Measurements from ENCODE around the gene SLC26A1.
"Not testable (repeated sequence)": the region's sequence is repeated elsewhere in the genome, so short reads cannot be mapped to it uniquely, and the experiment has no call there.

Gene SLC26A1

DNA sequence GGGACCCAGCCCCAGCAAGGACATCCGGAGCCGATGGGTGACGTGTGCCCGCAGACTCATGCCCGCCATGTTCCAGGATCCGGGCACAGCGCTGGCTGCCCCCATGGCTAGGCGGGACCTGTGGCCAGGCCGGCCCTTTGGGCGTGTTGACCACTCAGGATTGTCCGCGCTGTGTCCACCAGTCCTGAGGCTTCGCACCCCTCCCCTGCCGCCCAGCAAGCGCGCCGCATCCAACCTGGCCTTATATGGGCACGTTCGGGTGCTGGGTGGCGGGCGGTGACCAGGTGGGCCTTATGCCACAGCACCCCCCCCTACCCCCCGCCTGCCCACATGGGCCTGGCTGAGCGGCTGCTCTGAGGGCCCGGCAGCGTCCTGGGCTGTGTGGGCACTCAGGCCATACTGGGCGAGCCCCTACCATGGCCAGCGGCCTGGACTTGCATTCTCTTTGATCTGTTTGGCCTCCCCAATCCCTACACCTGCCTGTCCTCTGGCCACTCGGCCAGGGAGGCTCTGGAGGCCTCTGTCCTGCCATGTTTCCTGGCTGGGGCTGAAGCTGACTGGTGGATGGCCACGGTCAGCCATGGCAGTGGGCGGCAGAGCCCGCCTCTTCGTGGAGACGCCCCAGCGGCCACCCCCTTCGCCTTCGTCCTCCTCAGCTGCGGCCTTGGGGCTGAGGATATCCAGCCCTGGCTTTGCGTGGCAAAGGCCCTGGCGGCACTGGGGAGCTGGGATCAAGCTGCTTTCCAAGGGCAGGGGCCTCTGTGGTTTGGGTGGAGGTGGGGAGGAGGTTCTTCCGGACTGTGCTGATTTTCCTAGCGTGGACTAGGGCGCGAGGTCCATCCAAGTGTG is 20.2 kb upstream of the SLC26A1 start:
- no peak for DNase-seq (ENCODE audit: low spot score)

DNA sequence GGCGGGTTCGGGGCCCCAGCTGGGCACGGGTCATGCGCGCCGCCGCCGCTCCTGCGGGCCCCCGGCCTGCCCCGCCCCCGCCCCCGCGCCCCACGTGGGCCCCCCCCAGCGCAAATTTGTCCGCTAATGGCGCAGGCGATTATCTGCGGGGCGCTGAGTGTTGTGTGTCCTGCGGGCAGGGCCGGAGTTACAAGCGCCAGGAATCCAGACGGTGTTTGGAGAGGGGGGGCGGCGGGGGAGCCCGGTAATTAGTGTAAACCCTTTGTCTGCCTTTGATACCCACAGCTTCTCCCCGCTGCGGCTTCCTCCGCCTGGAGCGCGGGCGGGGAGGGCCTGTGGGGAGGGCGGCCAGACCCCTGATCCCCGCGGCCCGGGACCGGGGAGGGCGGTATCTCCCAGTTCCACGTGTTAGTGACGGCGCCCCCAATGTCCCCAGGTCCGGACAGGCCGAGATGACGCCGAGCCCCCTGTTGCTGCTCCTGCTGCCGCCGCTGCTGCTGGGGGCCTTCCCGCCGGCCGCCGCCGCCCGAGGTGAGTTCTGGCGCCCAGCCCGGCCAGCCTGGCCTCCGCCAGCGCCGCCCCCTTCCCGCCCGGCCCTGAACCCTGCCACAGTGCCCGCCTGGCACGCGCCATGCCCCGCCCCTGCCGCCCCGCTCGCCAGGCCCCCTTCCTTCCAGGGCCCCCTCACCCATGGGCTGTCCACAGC is 19.0 kb upstream of the SLC26A1 start:
- peak; percentile 77 for DNase-seq (ENCODE audit: low spot score)

- DNase-seq (ENCODE audit: low spot score): no peak
Observed at GRCh38 chr4:1011666-1012033, 18.4 kb upstream of the SLC26A1 start.

GRCh38 chr4:1011022-1011665 is 17.9 kb upstream of the SLC26A1 start, which contains the start of gene FGFRL1:
TSS of gene FGFRL1 (plus strand) at chr4:1011626. CDS start at chr4:1012486, 860 bp downstream.
- DNase-seq (ENCODE audit: low spot score): peak; percentile 93

DNA sequence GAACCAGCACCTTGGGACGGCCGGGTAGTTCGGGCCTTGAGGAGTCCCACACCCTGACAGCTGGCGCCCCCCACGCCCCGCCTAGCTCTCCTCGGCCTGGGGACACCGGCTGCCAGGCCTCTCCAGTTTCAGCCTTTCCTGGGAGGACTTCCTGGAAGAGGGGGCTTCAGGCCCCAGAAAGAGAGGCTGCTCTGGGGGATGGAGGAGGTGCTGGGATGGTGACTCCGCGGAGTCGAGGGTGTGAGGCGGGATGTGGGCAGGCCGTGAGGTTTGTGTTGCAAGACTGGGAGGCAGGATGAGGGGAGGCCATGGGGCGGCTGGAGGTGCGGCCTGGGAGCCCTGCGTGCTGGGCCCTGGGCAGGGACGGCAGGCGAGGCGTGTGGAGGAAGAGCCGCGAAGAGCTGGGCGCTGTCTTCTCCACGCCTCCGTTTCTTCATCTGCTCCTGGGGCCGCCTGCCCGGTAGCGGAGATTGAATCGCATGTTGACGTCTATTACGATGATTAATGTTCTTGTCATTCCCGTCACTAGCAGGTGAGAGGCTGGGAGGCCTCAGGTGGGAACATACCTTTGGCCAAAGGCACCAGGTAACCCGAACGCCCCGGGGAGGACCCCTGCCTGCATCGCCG is 17.3 kb upstream of the SLC26A1 start:
- DNase-seq (ENCODE audit: low spot score): no peak

DNA sequence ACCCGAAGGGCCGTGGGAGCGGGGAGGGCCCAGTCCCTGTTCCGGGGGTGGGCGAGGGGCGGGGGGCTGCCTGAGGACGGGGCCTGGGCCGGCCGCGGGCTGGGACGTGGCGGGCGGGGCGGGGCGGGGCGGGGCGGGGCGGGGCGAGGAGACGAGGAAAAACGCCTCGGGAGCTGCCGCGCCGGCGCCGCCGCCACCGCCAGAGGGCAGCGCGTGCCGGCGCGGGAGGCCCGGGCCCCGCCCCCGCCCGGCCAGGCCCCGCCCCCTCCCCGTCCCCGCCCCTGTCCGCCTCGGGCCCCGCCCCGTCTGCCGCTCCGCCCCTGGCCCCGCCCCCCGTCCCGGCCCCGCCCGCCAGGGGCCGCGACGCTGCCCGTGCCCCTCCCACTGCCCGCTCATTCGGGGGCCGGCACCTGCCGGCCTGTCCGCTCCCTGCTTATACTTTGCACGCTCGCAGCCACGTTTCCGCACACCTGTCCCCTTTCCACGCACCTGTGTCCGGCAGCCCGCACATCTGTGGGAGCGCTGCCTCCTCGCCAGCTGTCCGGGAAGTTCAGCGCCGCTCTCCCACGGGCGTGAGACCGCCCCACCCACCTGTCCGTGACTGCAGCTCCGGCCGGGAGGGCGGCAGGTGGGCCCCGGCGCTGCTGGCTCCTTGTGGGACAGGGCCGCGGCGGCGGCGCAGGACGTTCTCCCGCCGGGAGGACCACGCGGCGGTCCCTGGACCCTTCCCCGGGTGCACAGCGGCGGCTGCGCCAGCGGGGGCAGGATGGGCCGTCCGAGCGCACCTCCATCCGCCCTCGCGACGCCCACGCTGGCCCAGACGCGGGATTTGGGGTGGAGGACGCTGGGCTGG is 16.6 kb upstream of the SLC26A1 start:
- peak; percentile 89 for DNase-seq (ENCODE audit: low spot score)

GRCh38 chr4:1008840-1009541 is 15.8 kb upstream of the SLC26A1 start:
- no peak for DNase-seq (ENCODE audit: low spot score)

DNA sequence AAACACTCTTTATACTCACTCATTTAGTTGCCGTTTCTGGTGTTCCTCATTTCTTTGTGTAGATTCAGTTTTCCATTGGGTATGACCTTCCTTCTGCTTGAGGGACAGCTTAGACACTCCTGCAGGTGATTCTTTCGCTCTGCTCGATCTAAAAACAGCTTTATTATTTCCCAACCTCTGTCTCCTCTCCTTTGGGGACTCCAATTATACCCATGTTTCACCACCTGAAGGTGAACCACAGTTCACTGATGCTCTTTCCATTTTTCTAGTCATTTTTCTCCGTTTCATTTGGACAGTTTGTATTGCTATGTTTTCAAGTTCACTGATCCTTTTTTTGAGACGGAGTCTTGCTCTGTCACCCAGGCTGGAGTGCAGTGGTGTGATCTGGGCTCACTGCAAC is 13.7 kb upstream of the SLC26A1 start:
- DNase-seq (ENCODE audit: low spot score): no peak

- DNase-seq (ENCODE audit: low spot score): no peak
Observed at GRCh38 chr4:1004557-1005485, 11.6 kb upstream of the SLC26A1 start.

GRCh38 chr4:1004071-1004418 is 10.8 kb upstream of the SLC26A1 start:
- no peak for DNase-seq (ENCODE audit: low spot score)

DNA sequence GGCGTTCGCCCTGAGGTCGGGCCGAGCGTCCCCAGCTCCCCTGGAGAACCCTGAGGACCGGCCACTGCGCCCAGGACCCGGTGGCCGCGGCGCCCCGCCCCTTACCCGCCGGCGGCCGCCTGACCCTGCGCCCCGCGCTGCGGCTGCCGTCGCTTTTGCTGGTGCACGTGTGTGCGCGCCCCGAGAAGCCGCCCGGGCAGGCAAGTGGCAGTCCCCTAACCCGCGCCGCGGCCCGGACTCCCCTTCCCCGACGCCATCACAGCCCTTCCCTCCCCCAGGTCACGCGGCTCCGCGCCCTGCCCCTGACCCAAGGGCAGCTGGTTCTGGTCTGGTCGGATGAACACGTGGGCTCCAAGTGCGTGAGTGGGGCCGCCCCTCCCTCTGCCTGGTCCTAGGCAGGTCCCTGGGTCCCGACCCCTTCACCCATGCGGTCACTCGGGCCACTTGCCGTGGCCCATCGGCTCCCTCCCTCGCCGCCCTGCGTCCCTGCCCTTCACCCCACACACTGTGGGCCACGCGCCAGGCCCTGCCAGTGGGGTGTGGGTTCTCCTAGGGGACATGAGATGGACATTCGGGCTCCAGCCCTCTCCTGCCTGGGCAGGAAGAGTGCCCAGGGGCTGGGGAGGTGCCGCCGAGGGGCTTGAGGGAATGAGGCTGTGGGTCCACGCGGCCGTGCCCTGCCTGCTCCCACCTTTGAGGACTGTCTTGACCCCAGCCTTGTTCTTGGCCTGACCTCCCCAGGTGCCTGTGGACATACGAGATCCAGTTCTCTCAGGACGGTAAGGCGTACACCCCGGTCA is 10.3 kb upstream of the SLC26A1 start:
- DNase-seq (ENCODE audit: low spot score): no peak

DNA sequence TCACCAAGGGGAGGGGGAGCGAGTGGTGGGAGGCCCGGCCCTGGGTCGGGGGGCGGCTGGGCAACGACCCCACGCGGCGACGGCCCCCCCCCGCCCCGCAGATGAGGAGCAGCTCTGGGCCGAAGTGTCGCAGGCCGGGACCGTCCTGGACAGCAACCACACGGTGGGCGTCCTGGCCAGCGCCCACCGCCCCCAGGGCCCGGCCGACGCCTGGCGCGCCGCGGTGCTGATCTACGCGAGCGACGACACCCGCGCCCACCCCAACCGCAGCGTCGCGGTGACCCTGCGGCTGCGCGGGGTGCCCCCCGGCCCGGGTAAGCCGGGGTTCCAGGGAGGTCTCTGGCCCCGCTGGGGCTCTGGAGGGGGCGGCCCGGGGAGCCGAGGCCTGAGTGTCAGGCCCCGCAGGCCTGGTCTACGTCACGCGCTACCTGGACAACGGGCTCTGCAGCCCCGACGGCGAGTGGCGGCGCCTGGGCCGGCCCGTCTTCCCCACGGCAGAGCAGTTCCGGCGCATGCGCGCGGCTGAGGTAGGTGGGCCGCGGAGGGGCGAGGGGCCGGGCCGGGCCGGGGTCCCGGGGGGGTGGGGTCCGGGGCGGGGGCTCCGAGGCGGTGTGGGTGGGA is 9.5 kb upstream of the SLC26A1 start:
- DNase-seq (ENCODE audit: low spot score): no peak

- DNase-seq (ENCODE audit: low spot score): no peak
Observed at GRCh38 chr4:1002131-1002630, 9.0 kb upstream of the SLC26A1 start.

DNA sequence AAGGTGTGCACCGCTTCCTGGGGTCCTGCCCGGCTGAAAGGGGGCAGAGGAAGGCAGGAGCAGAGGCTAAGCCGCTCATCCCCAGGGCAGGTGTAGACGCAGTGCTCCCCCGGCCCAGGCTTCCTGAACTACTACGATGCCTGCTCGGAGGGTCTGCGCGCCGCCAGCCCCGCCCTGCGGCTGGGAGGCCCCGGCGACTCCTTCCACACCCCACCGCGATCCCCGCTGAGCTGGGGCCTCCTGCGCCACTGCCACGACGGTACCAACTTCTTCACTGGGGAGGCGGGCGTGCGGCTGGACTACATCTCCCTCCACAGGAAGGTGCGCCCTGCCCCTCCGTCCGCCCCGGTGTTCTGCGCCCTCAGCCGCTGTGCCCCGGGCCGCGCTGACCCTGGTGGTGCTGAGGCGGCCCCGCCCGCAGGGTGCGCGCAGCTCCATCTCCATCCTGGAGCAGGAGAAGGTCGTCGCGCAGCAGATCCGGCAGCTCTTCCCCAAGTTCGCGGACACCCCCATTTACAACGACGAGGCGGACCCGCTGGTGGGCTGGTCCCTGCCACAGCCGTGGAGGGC is 8.4 kb upstream of the SLC26A1 start:
- no peak for DNase-seq (ENCODE audit: low spot score)

DNA sequence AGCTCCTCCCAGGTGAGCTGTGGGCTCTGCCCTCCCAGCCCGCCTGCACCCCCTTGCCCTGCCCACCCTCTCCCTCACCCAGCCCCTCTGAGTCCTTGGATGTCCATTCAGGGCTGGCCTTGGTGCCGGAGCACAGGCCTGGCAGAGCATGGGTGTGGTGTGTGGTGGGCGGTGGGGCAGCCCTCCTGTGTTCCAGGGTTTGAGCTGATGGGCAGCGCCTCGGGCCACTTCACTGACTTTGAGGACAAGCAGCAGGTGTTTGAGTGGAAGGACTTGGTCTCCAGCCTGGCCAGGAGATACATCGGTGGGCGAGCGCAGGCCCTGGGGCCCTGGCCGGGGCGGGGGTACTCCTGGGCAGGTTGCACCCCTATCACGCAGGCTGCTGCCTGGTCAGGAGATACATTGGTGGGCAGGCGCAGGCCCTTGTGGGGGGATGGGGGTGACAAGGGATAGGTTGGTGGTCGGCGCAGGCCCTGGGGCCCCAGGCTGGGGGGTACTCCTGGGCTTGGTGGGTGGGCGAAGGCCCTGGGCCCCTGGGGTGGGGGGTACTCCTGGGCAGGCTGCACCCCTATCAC is 7.6 kb upstream of the SLC26A1 start:
- DNase-seq (ENCODE audit: low spot score): no peak

- DNase-seq (ENCODE audit: low spot score): no peak
Observed at GRCh38 chr4:999882-1000425, 6.8 kb upstream of the SLC26A1 start.

DNA sequence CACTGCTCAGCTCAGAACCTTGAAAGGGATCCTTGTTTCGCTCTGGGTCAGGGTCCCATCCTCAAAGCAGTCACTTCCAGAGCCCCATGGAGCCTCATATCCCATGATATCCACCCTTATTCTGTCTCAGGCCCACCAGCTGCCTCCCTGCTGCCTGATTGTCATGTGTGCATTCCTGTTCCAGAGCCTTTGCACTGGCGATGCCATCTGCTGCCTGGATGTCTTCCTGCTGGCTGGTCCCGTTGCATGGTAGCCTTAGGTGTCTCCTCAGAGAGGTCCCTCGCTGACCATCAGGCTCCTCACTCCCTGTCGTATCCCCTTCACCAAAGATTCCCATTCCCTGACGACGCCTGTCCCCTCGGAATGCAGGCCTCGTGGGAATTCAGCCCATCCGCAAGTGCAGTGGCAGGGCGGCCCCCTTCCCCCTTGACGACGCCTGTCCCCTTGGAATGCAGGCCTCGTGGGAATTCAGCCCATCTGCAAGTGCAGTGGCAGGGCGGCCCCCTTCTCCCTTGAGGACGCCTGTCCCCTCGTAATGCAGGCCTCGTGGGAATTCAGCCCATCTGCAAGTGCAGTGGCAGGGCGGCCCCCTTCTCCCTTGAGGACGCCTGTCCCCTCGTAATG is 6.1 kb upstream of the SLC26A1 start:
- not testable (repeated sequence) for DNase-seq (ENCODE audit: low spot score)
